ENCODE results near the gene SNX25. TPM values are rescaled to one million over a fixed set of nuclear protein-coding genes. Genes with fewer than 3 reads are reported as not detected.

The SNX25 gene
- total RNA-seq, 1 donor from 2014 or later: 13.0 TPM

DNA sequence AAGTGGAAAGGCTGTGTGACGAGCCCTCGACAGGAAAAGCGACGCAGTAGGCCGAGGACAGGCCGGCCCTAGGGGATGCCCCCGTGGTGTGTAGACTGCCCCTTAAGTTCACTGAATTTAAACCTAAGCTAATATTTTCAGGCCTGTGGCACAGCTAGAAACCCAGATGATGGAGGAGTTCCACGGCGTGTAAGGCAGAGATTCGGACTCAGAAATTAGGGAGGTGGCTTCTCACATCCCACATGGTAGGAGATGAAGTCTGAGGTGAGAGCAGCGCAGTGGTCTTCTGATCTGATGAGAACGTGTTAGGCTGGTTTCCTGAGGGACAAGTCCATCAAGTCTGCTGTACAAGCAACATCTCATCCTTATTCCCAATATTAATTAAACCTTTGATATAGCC is 178.6 kb downstream of the SNX25 start:
- Histone ChIP-seq H3K27ac (no peak overlapping the region), H3K9me3 (no peaks in the 10 kb centered on the region), H3K4me1 (peaks cover 7% of the 10 kb centered on the region), H3K4me3 (no peak overlapping the region), H3K36me3 (no peaks in the 10 kb centered on the region), H3K27me3 (no peaks in the 10 kb centered on the region)
- intact Hi-C loops (cut with DNase I): no loop called here
- DNase-seq (ENCODE audit: extremely low spot score in 2 of 2): no peak
- TF ChIP-seq, protein P1, sequence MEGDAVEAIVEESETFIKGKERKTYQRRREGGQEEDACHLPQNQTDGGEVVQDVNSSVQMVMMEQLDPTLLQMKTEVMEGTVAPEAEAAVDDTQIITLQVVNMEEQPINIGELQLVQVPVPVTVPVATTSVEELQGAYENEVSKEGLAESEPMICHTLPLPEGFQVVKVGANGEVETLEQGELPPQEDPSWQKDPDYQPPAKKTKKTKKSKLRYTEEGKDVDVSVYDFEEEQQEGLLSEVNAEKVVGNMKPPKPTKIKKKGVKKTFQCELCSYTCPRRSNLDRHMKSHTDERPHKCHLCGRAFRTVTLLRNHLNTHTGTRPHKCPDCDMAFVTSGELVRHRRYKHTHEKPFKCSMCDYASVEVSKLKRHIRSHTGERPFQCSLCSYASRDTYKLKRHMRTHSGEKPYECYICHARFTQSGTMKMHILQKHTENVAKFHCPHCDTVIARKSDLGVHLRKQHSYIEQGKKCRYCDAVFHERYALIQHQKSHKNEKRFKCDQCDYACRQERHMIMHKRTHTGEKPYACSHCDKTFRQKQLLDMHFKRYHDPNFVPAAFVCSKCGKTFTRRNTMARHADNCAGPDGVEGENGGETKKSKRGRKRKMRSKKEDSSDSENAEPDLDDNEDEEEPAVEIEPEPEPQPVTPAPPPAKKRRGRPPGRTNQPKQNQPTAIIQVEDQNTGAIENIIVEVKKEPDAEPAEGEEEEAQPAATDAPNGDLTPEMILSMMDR (IDR thresholded peaks at IDR 0.05): no peak
- no peak for TF ChIP-seq POLR2A (IDR thresholded peaks at IDR 0.05)
- TF ChIP-seq POLR2AphosphoS5 (IDR thresholded peaks at IDR 0.05; ENCODE audit: insufficient read depth in 1 of 2, low read depth in 1 of 2): no peak

DNA sequence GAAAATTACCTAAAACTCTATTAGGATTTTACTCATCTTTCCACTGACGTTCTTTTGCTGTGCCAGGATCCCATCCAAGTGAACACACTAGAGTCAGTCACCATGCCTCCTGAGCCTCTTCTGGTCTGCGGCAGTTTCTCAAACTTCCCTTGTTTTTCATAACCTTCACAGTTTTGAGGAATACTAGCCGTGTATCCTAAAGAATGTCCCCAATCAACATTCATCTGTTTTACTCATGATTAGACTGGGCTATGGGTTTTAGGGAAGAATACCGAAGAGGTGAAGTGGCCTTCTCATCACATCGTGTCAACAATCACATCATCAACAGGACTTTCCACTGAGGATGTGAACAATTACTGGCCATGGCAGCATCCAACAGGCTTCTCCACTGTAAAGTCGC is 181.5 kb downstream of the SNX25 start:
- Histone ChIP-seq H3K4me3 (no peak overlapping the region), H3K9me3 (no peaks in the 10 kb centered on the region), H3K4me1 (peaks cover 10% of the 10 kb centered on the region), H3K36me3 (no peaks in the 10 kb centered on the region), H3K27ac (no peak overlapping the region), H3K27me3 (no peaks in the 10 kb centered on the region)
- intact Hi-C loops (cut with DNase I): loop anchor here (10.0 kb wide), 2 partner anchors 186 to 194 kb away; partner anchors contain the start of genes CFAP97 and SNX25
- no peak for TF ChIP-seq POLR2AphosphoS5 (IDR thresholded peaks at IDR 0.05; ENCODE audit: insufficient read depth in 1 of 2, low read depth in 1 of 2)
- TF ChIP-seq, protein P1 (IDR thresholded peaks at IDR 0.05): no peak
- DNase-seq (ENCODE audit: extremely low spot score in 2 of 2): no peak

DNA sequence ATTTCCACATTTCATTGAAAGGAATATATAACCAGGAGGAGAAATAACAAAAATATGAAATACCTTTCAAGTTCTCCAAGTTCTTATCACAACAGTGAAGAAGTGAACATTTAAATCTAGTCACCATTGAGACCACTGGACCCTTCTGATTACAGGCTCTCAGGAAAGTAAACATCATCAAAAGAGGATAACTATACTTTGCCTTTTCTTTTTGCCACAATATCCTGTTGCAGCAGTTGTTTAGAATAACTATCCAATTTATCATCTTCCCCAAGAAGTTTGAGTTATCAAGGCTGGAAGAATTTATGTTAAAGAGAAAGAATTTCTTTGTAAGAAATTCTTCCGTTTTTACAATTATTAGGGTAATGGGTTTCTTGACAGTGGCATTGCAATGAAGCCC is 182.8 kb downstream of the SNX25 start:
- Histone ChIP-seq H3K27me3 (no peaks in the 10 kb centered on the region), H3K27ac (no peak overlapping the region), H3K36me3 (no peaks in the 10 kb centered on the region), H3K4me1 (peaks cover 13% of the 10 kb centered on the region), H3K4me3 (no peak overlapping the region), H3K9me3 (no peaks in the 10 kb centered on the region)
- no peak for DNase-seq (ENCODE audit: extremely low spot score in 2 of 2)
- intact Hi-C loops (cut with DNase I): loop anchor here (10.0 kb wide), 2 partner anchors 187 to 193 kb away; partner anchors contain the start of genes CFAP97 and SNX25
- TF ChIP-seq POLR2A (IDR thresholded peaks at IDR 0.05) (no peak), POLR2AphosphoS5 (IDR thresholded peaks at IDR 0.05; ENCODE audit: insufficient read depth in 1 of 2, low read depth in 1 of 2) (no peak)
- TF ChIP-seq, protein P1 (IDR thresholded peaks at IDR 0.05): no peak

DNA sequence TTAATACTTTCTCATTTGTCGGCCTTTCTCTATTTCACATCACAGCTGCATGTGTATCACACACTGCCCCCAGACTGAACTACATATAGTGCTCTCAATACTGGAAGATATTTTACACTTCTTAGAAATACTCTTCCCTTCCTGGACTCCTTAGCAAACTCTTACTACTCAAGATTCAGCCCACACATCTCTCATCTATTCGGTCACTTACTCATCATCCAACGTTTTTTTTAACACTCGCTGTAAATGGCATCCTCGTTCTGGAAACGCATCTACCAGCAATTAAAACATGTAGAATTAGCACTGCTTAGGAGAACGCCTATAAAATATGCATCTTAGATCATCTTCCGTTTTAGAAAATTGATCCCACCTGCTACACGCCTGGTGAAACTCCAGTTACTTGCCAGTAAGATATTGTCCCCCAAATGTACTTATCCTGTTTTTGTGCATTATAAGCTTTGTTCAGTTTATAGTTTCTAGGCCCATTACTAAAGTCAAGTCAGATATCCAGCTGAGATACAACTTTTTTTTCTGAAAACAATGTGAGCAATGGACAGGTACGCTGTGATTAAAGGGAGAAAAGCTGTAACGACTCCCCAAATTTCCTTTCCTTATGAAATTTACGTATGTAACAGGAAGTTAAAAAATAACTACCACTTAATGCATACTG is 185.3 kb downstream of the SNX25 start:
- Histone ChIP-seq H3K4me3 (peak overlapping the region; percentile 80 to 83), H3K36me3 (no peaks in the 10 kb centered on the region), H3K27me3 (no peaks in the 10 kb centered on the region), H3K4me1 (peaks cover 14% of the 10 kb centered on the region), H3K9me3 (no peaks in the 10 kb centered on the region), H3K27ac (peak overlapping the region; percentile 100)
- no peak for TF ChIP-seq POLR2A (IDR thresholded peaks at IDR 0.05)
- TF ChIP-seq, protein P1 (IDR thresholded peaks at IDR 0.05): no peak
- TF ChIP-seq POLR2AphosphoS5 (IDR thresholded peaks at IDR 0.05; ENCODE audit: insufficient read depth in 1 of 2, low read depth in 1 of 2): no peak
- intact Hi-C loops (cut with DNase I): loop anchor here (10.0 kb wide), 2 partner anchors 190 kb away; partner anchors contain the start of genes CFAP97 and SNX25
- DNase-seq (ENCODE audit: extremely low spot score in 2 of 2): no peak

All from vagina (tissue), 2 donors.